HEK293T (cell line): Measurements from ENCODE around the gene PLA2G3.

Source experiments
- CTBP1 ChIP-seq: fragments of 450-650 bp; IDR thresholded peaks from 2 replicates; pipeline ENCODE4 v1.6.1; 2016; ENCODE audit warnings: borderline replicate concordance
- ELF4 ChIP-seq: fragments of 450-650 bp; IDR thresholded peaks from 2 replicates; pipeline ENCODE4 v1.6.1; 2017; ENCODE audit warnings: antibody characterized with exemption
- LEF1 ChIP-seq: fragments of 450-650 bp; IDR thresholded peaks from 2 replicates; pipeline ENCODE4 v1.6.1; 2017; ENCODE audit warnings: mild to moderate bottlenecking, borderline replicate concordance
- PKNOX1 ChIP-seq: fragments of 450-650 bp; IDR thresholded peaks from 2 replicates; pipeline ENCODE4 v1.6.1; 2016
- SP1 ChIP-seq: fragments of 450-650 bp; IDR thresholded peaks from 2 replicates; pipeline ENCODE4 v1.6.1; 2017
- SUZ12 ChIP-seq: fragments of 450-650 bp; IDR thresholded peaks from 2 replicates; pipeline ENCODE4 v1.6.1; 2016; ENCODE audit warnings: mild to moderate bottlenecking

GRCh38 chr22:31093086-31093850 is 47.0 kb downstream of the PLA2G3 start:
- TF ChIP-seq ELF4 = no peak
- no peak for TF ChIP-seq SP1
- TF ChIP-seq LEF1 = no peak
- TF ChIP-seq SUZ12 = no peak
- TF ChIP-seq PKNOX1 = no peak
- TF ChIP-seq CTBP1 = no peak
